Liver (tissue), 9 donors: ENCODE results near the gene PDE6B. TPM values are rescaled to one million over a fixed set of nuclear protein-coding genes. Genes with fewer than 3 reads are reported as not detected.

Experiments
- DNase-seq: peaks from one replicate; pipeline ENCODE4 v3.0.0-alpha.2; 2017; ENCODE audit warnings: low spot score
- H3K27ac ChIP-seq, 2 donors: one replicate each; pipeline ENCODE4 v1.7.0; 2013; ENCODE audit warnings: inconsistent platforms in 2 of 2, low read length in 2 of 2, control low read depth in 1 of 2, low read depth in 1 of 2, mild to moderate bottlenecking in 1 of 2
- H3K27me3 ChIP-seq, 4 donors: one replicate each; pipeline versions ENCODE4 v1.6.1 to v1.7.0; 2013; ENCODE audit warnings: low read length in 3 of 4, inconsistent platforms in 1 of 4, mild to moderate bottlenecking in 1 of 4, moderate library complexity in 1 of 4; ENCODE audit not compliant: control insufficient read depth in 4 of 4, insufficient read depth in 4 of 4
- H3K36me3 ChIP-seq, 4 donors: one replicate each; pipeline versions ENCODE4 v1.6.1 to v1.7.0; 2013; ENCODE audit warnings: low read length in 3 of 4, mild to moderate bottlenecking in 3 of 4, low read depth in 1 of 4, moderate library complexity in 1 of 4; ENCODE audit not compliant: control insufficient read depth in 4 of 4, insufficient read depth in 3 of 4
- H3K4me1 ChIP-seq, 4 donors: one replicate each; pipeline versions ENCODE4 v1.6.1 to v1.7.0; 2013; ENCODE audit warnings: low read length in 3 of 4, mild to moderate bottlenecking in 3 of 4, moderate library complexity in 1 of 4; ENCODE audit not compliant: control insufficient read depth in 4 of 4, insufficient read depth in 4 of 4
- H3K4me3 ChIP-seq, 3 donors: one replicate each; pipeline versions ENCODE4 v1.6.1 to v1.7.0; 2013; ENCODE audit warnings: low read length in 3 of 3, control low read depth in 1 of 3, low read depth in 1 of 3, mild to moderate bottlenecking in 1 of 3
- H3K9ac ChIP-seq, 2 donors: one replicate each; pipeline ENCODE4 v1.7.0; 2013; ENCODE audit warnings: low read length in 2 of 2, mild to moderate bottlenecking in 2 of 2, moderate library complexity in 2 of 2, control low read depth in 1 of 2, low read depth in 1 of 2
- H3K9me3 ChIP-seq, 4 donors: one replicate each; pipeline versions ENCODE4 v1.6.1 to v1.7.0; 2013; ENCODE audit warnings: low read length in 3 of 4; ENCODE audit not compliant: control insufficient read depth in 4 of 4
- CTCF ChIP-seq: fragments of 150-350 bp; IDR thresholded peaks from 2 replicates; pipeline ENCODE4 v1.5.1; 2017; ENCODE audit warnings: improper control_type of control experiment, low read depth, low read length; ENCODE audit not compliant: missing input control
- EGR1 ChIP-seq, 2 donors: IDR thresholded peaks; 2 replicates each; pipeline ENCODE4 v1.6.1; 2016 to 2018; ENCODE audit warnings: antibody characterized with exemption in 2 of 2, low read depth in 2 of 2
- FOXA1 ChIP-seq: IDR thresholded peaks from 2 replicates; pipeline ENCODE4 v1.6.1; 2016; ENCODE audit warnings: antibody characterized with exemption
- FOXA2 ChIP-seq: IDR thresholded peaks from 2 replicates; pipeline ENCODE4 v1.6.1; 2016; ENCODE audit warnings: antibody characterized with exemption
- GABPA ChIP-seq, 2 donors: IDR thresholded peaks in 1 of 2; conservative IDR thresholded peaks in 1 of 2; 2 replicates each; pipeline ENCODE4 v1.6.1; 2016; ENCODE audit warnings: antibody characterized with exemption in 2 of 2, mild to moderate bottlenecking in 1 of 2, moderate library complexity in 1 of 2
- HNF4A ChIP-seq, 2 donors: conservative IDR thresholded peaks; 2 replicates each; pipeline ENCODE4 v1.6.1; 2016; ENCODE audit warnings: antibody characterized with exemption in 2 of 2, mild to moderate bottlenecking in 2 of 2
- HNF4G ChIP-seq: IDR thresholded peaks from 2 replicates; pipeline ENCODE4 v1.6.1; 2016; ENCODE audit warnings: antibody characterized with exemption
- JUND ChIP-seq, 2 donors: IDR thresholded peaks; 2 replicates each; pipeline ENCODE4 v1.6.1; 2016; ENCODE audit warnings: antibody characterized with exemption in 2 of 2
- MAX ChIP-seq: IDR thresholded peaks from 2 replicates; pipeline ENCODE4 v1.6.1; 2016; ENCODE audit warnings: antibody characterized with exemption
- RAD21 ChIP-seq, 2 donors: IDR thresholded peaks; 2 replicates each; pipeline ENCODE4 v1.6.1; 2016; ENCODE audit warnings: antibody characterized with exemption in 2 of 2, mild to moderate bottlenecking in 2 of 2
- REST ChIP-seq: IDR thresholded peaks from 2 replicates; pipeline ENCODE4 v1.6.1; 2016; ENCODE audit warnings: antibody characterized with exemption, mild to moderate bottlenecking
- RXRA ChIP-seq, 2 donors: IDR thresholded peaks; 2 replicates each; pipeline ENCODE4 v1.6.1; 2017 to 2018; ENCODE audit warnings: antibody characterized with exemption in 2 of 2, mild to moderate bottlenecking in 1 of 2
- SP1 ChIP-seq: IDR thresholded peaks from 2 replicates; pipeline ENCODE4 v1.6.1; 2018; ENCODE audit warnings: antibody characterized with exemption, mild to moderate bottlenecking
- TAF1 ChIP-seq: conservative IDR thresholded peaks from 2 replicates; pipeline ENCODE4 v1.6.1; 2016; ENCODE audit warnings: antibody characterized with exemption, mild to moderate bottlenecking
- YY1 ChIP-seq: IDR thresholded peaks from 2 replicates; pipeline ENCODE4 v1.6.1; 2016; ENCODE audit warnings: antibody characterized with exemption, mild to moderate bottlenecking
- WGBS: extraction: QIAGEN DNeasy Blood & Tissue Kit; methylation state at CpG from one replicate; pipeline ENCODE4 v1.1.7; 2013; 5-methylcytosine and 5-hydroxymethylcytosine counted together
- polyA plus RNA-seq, 2 donors: library from polyadenylated mRNA; stranded (reverse) in 1 of 2; unstranded in 1 of 2; fragments of 200-250 nt in 1 of 2; fragments of >200 nt in 1 of 2; fragmentation: Nextera tagmentation in 1 of 2; extraction: Ambion mirVana in 1 of 2; gene quantifications; one replicate each; pipeline versions ENCODE4 v1.2.1 to v1.2.3, GENCODE V29; 2013 to 2015
- total RNA-seq, 2 donors: library from RNA; depleted of rRNA; stranded (reverse); fragments of >200 nt; gene quantifications; one replicate each; pipeline ENCODE4 v1.2.3, GENCODE V29; 2014
- donor health status: healthy.
- donor health status: healthy.
- donor health status: healthy.
- donor health status: healthy.
- donor health status: healthy.

Gene PDE6B
- total RNA-seq = 1 to 10 TPM in 1 of 2 donors, under 1 TPM in 1; 0.59 to 7.3 TPM
- polyA plus RNA-seq = under 1 TPM; 0.28 to 0.40 TPM

- Histone ChIP-seq H3K27me3 (no peaks in the 10 kb centered on the region), H3K4me1 (no peaks in the 10 kb centered on the region), H3K4me3 (no peak within 1 kb of the TSS), H3K9ac (no peak within 1 kb of the TSS), H3K27ac (no peak within 1 kb of the TSS), H3K9me3 (no peaks in the 10 kb centered on the region), H3K36me3 (no peaks in the 10 kb centered on the region)
- no peak for TF ChIP-seq RXRA (IDR thresholded peaks at IDR 0.05)
- TF ChIP-seq HNF4A (conservative IDR thresholded peaks at IDR 0.05) = no peak
- no peak for TF ChIP-seq MAX
- no peak for TF ChIP-seq CTCF
- no peak for TF ChIP-seq FOXA2
- TF ChIP-seq FOXA1 = no peak
- TF ChIP-seq TAF1 = no peak
- TF ChIP-seq RAD21 (IDR thresholded peaks at IDR 0.05) = no peak
- TF ChIP-seq GABPA (IDR thresholded peaks at IDR 0.05 in 1 of 2, conservative IDR thresholded peaks at IDR 0.05 in 1 of 2) = no peak
- no peak for TF ChIP-seq SP1
- TF ChIP-seq REST = no peak
- no peak for TF ChIP-seq HNF4G
- TF ChIP-seq YY1 = no peak
- no peak for TF ChIP-seq JUND (IDR thresholded peaks at IDR 0.05)
- no peak for TF ChIP-seq EGR1 (IDR thresholded peaks at IDR 0.05; ENCODE audit: low read depth in 2 of 2)
- 82% methylated on average over 21 of the region's 21 CpGs for WGBS
- DNase-seq = no peak
Observed at GRCh38 chr4:624705-625590, at the start of gene PDE6B. Gene PDE6B, plus strand, starts transcription at chr4:625573. Its CDS starts 54 bp downstream, at chr4:625627.

- peaks cover 0 to 8% (median 5%) of the 10 kb centered on the region in 4 donors for H3K9me3 ChIP-seq
- no peak within 1 kb of the TSS for H3K9ac ChIP-seq
- DNase-seq = no peak
- H3K27me3 ChIP-seq = peaks cover 0 to 17% (median 7%) of the 10 kb centered on the region in 4 donors
- H3K4me1 ChIP-seq = peaks cover 0 to 11% (median 7%) of the 10 kb centered on the region in 4 donors
- H3K4me3 ChIP-seq = peak within 1 kb of the TSS in 1 of 3 donors; percentile 30
- WGBS = 3% methylated on average over 58 of the region's 60 CpGs
- no peaks in the 10 kb centered on the region for H3K36me3 ChIP-seq
- H3K27ac ChIP-seq = no peak within 1 kb of the TSS
- TF ChIP-seq TAF1 (no peak), HNF4G (no peak), GABPA (IDR thresholded peaks at IDR 0.05 in 1 of 2, conservative IDR thresholded peaks at IDR 0.05 in 1 of 2) (no peak), REST (no peak), EGR1 (IDR thresholded peaks at IDR 0.05; ENCODE audit: low read depth in 2 of 2) (no peak), YY1 (no peak), RAD21 (IDR thresholded peaks at IDR 0.05) (no peak)
Observed at GRCh38 chr4:576245-576821, 49.0 kb upstream of the PDE6B start, which contains the start of gene TMEM271. Gene TMEM271, minus strand, starts transcription at chr4:576295. Its CDS starts 233 bp downstream, at chr4:576062.
